ENCODE data around the gene LAT. TPM values are rescaled to one million over a fixed set of nuclear protein-coding genes. Genes with fewer than 3 reads are reported as not detected.

LAT gene
- total and polyA plus RNA-seq, 2 of the 13 experiments (the other 11 are each of a cell fraction or from before 2014, with no cell fraction given), result 2.0 to 3.0 TPM

- TF ChIP-seq RERE (CRISPR knock-in tag; IDR thresholded peaks at IDR 0.05; ENCODE audit: low read depth), result no peak
- 0 out of 2 replicates have a peak, but pooled peaks have one; percentile 74 for TF ChIP-seq PCBP1 (IDR thresholded peaks at IDR 0.05; ENCODE audit: borderline replicate concordance, low read depth, low read length)
- TF ChIP-seq MED8 (CRISPR knock-in tag; IDR thresholded peaks at IDR 0.05; ENCODE audit: insufficient replicate concordance), result peak; percentile 5
- TF ChIP-seq RFXAP (CRISPR knock-in tag; IDR thresholded peaks at IDR 0.05; ENCODE audit: borderline replicate concordance), result 0 out of 2 replicates have a peak, but pooled peaks have one; percentile 20
- TF ChIP-seq, protein P1, sequence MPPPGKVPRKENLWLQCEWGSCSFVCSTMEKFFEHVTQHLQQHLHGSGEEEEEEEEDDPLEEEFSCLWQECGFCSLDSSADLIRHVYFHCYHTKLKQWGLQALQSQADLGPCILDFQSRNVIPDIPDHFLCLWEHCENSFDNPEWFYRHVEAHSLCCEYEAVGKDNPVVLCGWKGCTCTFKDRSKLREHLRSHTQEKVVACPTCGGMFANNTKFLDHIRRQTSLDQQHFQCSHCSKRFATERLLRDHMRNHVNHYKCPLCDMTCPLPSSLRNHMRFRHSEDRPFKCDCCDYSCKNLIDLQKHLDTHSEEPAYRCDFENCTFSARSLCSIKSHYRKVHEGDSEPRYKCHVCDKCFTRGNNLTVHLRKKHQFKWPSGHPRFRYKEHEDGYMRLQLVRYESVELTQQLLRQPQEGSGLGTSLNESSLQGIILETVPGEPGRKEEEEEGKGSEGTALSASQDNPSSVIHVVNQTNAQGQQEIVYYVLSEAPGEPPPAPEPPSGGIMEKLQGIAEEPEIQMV (CRISPR knock-in tag; IDR thresholded peaks at IDR 0.05; ENCODE audit: low read depth), result no peak
- TF ChIP-seq, protein P2, sequence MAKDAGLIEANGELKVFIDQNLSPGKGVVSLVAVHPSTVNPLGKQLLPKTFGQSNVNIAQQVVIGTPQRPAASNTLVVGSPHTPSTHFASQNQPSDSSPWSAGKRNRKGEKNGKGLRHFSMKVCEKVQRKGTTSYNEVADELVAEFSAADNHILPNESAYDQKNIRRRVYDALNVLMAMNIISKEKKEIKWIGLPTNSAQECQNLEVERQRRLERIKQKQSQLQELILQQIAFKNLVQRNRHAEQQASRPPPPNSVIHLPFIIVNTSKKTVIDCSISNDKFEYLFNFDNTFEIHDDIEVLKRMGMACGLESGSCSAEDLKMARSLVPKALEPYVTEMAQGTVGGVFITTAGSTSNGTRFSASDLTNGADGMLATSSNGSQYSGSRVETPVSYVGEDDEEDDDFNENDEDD (CRISPR knock-in tag; IDR thresholded peaks at IDR 0.05; ENCODE audit: borderline replicate concordance), result peak; percentile 98
- no peak for TF ChIP-seq ZNF510 (CRISPR knock-in tag; IDR thresholded peaks at IDR 0.05; ENCODE audit: low read depth)
- TF ChIP-seq, protein P3, sequence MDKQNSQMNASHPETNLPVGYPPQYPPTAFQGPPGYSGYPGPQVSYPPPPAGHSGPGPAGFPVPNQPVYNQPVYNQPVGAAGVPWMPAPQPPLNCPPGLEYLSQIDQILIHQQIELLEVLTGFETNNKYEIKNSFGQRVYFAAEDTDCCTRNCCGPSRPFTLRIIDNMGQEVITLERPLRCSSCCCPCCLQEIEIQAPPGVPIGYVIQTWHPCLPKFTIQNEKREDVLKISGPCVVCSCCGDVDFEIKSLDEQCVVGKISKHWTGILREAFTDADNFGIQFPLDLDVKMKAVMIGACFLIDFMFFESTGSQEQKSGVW (CRISPR knock-in tag; IDR thresholded peaks at IDR 0.05; ENCODE audit: borderline replicate concordance), result no peak
- TF ChIP-seq REST (IDR thresholded peaks at IDR 0.05; ENCODE audit: borderline replicate concordance in 1 of 2, low read depth in 1 of 2, low read length in 2 of 2), result no peak; a peak in 1 of 4 replicates
- TF ChIP-seq ZNF24 (IDR thresholded peaks at IDR 0.05), result no peak
- no peak for TF ChIP-seq RBAK (CRISPR knock-in tag; IDR thresholded peaks at IDR 0.05)
- TF ChIP-seq THAP8 (CRISPR knock-in tag; IDR thresholded peaks at IDR 0.05; ENCODE audit: borderline replicate concordance), result no peak
- no peak for TF ChIP-seq PITX1 (CRISPR knock-in tag; IDR thresholded peaks at IDR 0.05)
These were observed 34.0 kb upstream of the LAT start, which contains the start of gene NFATC2IP (continued) for GRCh38 chr16:28950648-28951409.

Data from HepG2 (cell line).